ENCODE data around the gene CCDC159.
A peak's percentile ranks its signal among the peaks of the same experiment; 100 is the strongest.
"Not testable (repeated sequence)": the region's sequence is repeated elsewhere in the genome, so short reads cannot be mapped to it uniquely, and the experiment has no call there.

Gene CCDC159

GRCh38 chr19:11338121-11338520 is 8.2 kb upstream of the CCDC159 start:
- TF ChIP-seq, protein P1, sequence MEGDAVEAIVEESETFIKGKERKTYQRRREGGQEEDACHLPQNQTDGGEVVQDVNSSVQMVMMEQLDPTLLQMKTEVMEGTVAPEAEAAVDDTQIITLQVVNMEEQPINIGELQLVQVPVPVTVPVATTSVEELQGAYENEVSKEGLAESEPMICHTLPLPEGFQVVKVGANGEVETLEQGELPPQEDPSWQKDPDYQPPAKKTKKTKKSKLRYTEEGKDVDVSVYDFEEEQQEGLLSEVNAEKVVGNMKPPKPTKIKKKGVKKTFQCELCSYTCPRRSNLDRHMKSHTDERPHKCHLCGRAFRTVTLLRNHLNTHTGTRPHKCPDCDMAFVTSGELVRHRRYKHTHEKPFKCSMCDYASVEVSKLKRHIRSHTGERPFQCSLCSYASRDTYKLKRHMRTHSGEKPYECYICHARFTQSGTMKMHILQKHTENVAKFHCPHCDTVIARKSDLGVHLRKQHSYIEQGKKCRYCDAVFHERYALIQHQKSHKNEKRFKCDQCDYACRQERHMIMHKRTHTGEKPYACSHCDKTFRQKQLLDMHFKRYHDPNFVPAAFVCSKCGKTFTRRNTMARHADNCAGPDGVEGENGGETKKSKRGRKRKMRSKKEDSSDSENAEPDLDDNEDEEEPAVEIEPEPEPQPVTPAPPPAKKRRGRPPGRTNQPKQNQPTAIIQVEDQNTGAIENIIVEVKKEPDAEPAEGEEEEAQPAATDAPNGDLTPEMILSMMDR (IDR thresholded peaks at IDR 0.05; ENCODE audit: low read depth, low read length, missing control alignments): no peak
- no peak overlapping the region for H3K4me3 ChIP-seq (replicated peaks; ENCODE audit: low read depth, low read length)
- DNase-seq (ENCODE audit: extremely low read depth, low read depth): no peak

DNA sequence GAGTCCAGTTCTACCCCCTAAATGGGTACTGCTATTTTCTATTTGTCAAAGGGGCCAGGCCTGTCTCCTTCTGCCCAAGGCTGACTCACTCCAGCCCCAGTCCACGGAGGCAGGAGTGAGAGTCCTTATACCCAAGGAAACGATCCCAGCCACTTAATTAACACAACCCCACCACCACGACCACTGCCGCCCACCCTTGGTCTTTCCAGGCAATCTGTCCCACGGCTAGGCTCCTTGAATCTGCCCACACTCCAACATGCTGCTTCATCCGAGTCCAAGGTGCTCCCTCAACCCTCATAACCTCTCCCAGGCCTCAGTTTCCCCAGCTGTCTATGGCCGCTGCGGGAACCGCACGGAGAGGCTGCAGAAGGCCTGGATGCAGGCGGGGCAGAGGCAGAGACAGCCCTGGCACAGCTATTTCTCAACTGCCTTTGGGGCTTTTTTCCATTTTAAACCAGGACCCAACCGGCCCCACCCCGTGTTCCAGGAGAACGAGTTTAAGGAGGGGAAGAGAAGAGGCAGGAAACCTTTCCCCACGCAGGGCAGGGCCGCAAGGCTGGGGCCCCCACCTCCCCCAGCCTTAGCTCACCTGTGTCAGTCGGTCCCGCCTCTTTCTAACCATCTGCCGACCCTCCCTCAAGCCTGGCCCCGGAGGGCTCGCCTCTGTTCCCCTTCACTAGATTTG is 7.6 kb upstream of the CCDC159 start:
- H3K4me3 ChIP-seq (replicated peaks; ENCODE audit: low read depth, low read length): peak overlapping the region; percentile 23
- TF ChIP-seq, protein P1 (IDR thresholded peaks at IDR 0.05; ENCODE audit: low read depth, low read length, missing control alignments): no peak
- DNase-seq (ENCODE audit: extremely low read depth, low read depth): no peak

DNA sequence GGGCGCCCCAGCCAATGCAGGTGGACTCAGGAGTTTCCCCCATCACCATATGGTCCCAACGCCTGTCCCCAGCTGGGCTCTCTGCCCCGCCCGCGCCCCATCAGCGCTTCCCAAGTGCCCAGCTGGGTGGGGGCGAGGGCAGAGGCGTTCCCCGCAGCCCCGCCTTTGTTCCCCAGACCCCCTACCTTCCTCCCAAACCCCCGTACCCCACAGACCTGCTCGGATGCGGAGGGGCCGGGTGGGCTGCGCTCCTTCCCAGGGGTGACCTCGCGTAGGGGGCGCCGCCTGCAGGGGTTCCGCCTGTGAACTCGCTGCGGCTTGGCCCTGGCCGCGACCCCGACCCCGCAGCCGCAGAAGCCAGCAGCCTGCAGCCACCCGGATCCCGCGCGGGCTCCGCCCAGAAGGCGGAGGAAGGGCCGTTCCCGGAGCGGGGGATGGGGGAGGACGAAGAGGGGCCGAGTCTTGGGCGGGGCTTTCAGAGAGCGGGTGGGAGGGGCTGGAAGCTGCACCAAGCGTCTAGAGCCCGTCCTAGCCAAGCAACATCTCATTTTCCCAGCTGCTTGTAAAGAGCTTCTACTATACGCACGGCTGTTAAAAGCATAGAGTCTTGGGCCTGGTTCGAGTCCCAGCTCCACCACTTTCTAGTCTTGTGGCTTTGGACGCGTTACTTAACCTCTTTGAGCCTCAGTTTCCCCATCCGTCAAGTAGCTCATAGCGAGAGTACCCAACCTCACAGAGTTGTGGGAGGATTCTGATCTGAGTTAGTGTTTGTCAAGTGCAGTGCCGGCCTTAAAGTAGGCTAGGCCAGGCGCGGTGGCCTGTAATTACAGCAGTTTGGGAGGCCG is 6.8 kb upstream of the CCDC159 start, which contains the start of gene RAB3D:
RAB3D (minus strand) TSS at position 404 of the 845 bp plus-strand sequence. CDS start 2,258 bp downstream, outside the sequence.
- peak; percentile 53 for DNase-seq (ENCODE audit: extremely low read depth, low read depth)
- peak within 1 kb of the TSS; percentile 23 for H3K4me3 ChIP-seq (replicated peaks; ENCODE audit: low read depth, low read length)
- TF ChIP-seq, protein P1 (IDR thresholded peaks at IDR 0.05; ENCODE audit: low read depth, low read length, missing control alignments): no peak

DNA sequence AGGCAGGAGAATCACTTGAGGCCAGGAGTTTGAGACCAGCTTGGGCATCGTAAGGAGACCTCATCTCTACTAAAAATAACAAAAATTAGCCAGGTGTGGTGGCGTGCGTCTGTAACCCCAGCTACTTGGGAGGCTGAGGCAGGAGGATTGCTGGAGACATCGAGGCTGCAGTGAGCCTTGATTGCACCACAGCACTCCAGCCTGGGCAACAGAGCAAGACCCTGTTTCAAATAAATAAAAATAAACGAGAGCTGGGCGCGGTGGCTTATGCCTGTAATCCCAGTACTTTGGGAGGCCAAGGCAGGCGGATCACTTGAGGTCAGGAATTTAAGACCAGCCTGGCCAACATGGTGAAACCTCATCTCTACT is 6.2 kb upstream of the CCDC159 start:
- not testable (repeated sequence) for DNase-seq (ENCODE audit: extremely low read depth, low read depth); H3K4me3 ChIP-seq (replicated peaks; ENCODE audit: low read depth, low read length)

DNA sequence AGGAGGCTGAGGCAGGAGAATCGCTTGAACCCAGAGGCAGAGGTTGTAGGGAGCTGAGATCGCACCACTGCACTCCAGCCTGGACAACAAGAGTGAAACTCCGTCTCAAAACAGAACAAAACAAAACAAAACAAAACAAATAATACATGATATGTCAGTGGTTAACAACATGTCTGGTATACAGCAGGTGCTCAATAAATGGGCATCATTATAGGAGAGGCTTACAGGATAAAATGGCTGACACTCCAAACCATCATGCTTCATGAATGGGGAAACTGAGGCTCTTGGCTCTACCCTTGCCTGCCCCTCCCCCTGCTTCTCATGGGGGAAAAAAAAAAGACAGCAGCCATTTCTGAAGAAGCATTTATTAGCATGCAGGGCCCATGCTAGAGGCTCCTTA is 3.9 kb upstream of the CCDC159 start:
- no peak overlapping the region for H3K4me3 ChIP-seq (replicated peaks; ENCODE audit: low read depth, low read length)
- TF ChIP-seq, protein P1 (IDR thresholded peaks at IDR 0.05; ENCODE audit: low read depth, low read length, missing control alignments): no peak
- no peak for DNase-seq (ENCODE audit: extremely low read depth, low read depth)

DNA sequence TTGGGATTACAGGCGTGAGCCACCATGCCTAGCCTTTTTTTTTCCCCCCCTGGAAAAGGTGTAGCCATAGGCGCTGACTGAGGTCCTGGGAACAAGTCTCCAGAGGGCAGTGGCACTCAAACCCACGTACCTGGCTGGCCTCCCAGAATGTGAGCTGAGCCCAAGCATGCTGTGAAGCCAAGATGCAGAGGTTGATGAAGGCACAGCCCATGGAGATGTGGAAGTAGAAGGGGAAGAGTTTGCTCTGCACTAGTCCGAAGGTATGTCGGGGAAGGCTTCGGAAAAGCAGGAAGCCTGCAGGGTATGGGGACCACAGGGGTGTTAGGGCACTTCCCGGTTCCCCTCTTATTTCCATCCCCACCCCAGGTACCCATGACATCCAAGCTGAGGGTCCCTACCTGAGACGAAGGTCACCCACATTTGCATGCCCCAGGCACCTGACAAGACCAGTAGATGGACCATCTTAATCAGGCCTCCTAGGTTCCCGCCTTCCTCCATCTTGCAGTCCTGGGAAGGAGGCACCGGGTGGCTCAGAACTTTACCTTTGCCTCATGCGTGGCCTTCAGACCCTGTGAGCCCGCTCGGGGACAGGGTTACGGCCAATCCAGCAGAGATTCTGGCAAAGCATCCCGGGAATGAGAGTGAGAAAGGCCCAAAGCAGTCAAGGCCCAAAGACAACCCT is 1.1 kb upstream of the CCDC159 start:
- DNase-seq (ENCODE audit: extremely low read depth, low read depth): no peak
- TF ChIP-seq, protein P1 (IDR thresholded peaks at IDR 0.05; ENCODE audit: low read depth, low read length, missing control alignments): no peak
- H3K4me3 ChIP-seq (replicated peaks; ENCODE audit: low read depth, low read length): peak overlapping the region; percentile 71

GRCh38 chr19:11347546-11348039 is 1.3 kb downstream of the CCDC159 start:
- H3K4me3 ChIP-seq (replicated peaks; ENCODE audit: low read depth, low read length): no peak overlapping the region
- DNase-seq (ENCODE audit: extremely low read depth, low read depth): no peak
- TF ChIP-seq, protein P1 (IDR thresholded peaks at IDR 0.05; ENCODE audit: low read depth, low read length, missing control alignments): no peak
